GM12878 (cell line): ENCODE data around the gene GNAZ.
"Not testable (repeated sequence)": the region's sequence is repeated elsewhere in the genome, so short reads cannot be mapped to it uniquely, and the experiment has no call there.

Source experiments
- ASH2L ChIP-seq: fragments of 300-600, 200-600 bp; sonication (generic); IDR thresholded peaks from 2 replicates; pipeline ENCODE4 v1.6.1; 2017; ENCODE audit warnings: low read depth, mild to moderate bottlenecking, borderline replicate concordance
- DPF2 ChIP-seq: fragments of 450-650 bp; IDR thresholded peaks from 2 replicates; pipeline ENCODE4 v1.6.1; 2017; ENCODE audit warnings: mild to moderate bottlenecking
- POLR2A ChIP-seq: IDR thresholded peaks from 2 replicates; pipeline ENCODE4 v1.6.1; 2011; ENCODE audit warnings: low read depth, mild to moderate bottlenecking, low read length
- TF ChIP-seq, protein P1 (sequence below), 3 experiments: IDR thresholded peaks in 2 of 3; conservative IDR thresholded peaks in 1 of 3; 2 replicates each; pipeline ENCODE4 v1.5.1; 2011; ENCODE audit warnings: low read depth in 3 of 3, low read length in 3 of 3, mild to moderate bottlenecking in 3 of 3, control low read depth in 2 of 3, moderate library complexity in 2 of 3, inconsistent platforms in 1 of 3, mixed read lengths in 1 of 3; ENCODE audit not compliant: control insufficient read depth in 2 of 3, insufficient read depth in 1 of 3; ENCODE audit errors: extremely low read depth in 1 of 3
- TF ChIP-seq, protein P2 (sequence below): IDR thresholded peaks from 2 replicates; pipeline ENCODE4 v1.6.1; 2012; ENCODE audit warnings: low read depth, low read length, improper control_type of control experiment
- TF ChIP-seq, protein P3 (sequence below): fragments of 450-650 bp; IDR thresholded peaks from 2 replicates; pipeline ENCODE4 v1.6.1; 2014; ENCODE audit warnings: mild to moderate bottlenecking

DNA sequence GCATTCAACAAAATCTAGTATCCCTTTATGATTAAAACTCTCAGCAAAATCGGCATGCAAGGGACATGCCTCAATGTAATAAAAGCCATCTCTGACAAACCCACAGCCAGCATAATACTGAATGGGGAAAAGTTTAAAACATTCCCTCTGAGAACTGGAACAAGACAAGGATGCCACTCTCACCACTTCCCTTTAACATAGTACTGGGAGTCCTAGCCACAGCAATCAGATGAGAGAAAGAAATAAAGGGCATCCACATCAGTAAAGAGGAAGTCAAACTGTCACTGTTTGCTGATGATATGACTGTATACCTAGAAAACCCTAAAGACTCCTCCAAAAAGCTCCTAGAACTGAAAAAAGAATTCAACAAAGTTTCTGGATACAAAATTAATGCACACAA lies 19.8 kb upstream of the GNAZ start:
- TF ChIP-seq DPF2: 0 out of 2 replicates have a peak, but pooled peaks have one; percentile 36
- TF ChIP-seq, protein P1, sequence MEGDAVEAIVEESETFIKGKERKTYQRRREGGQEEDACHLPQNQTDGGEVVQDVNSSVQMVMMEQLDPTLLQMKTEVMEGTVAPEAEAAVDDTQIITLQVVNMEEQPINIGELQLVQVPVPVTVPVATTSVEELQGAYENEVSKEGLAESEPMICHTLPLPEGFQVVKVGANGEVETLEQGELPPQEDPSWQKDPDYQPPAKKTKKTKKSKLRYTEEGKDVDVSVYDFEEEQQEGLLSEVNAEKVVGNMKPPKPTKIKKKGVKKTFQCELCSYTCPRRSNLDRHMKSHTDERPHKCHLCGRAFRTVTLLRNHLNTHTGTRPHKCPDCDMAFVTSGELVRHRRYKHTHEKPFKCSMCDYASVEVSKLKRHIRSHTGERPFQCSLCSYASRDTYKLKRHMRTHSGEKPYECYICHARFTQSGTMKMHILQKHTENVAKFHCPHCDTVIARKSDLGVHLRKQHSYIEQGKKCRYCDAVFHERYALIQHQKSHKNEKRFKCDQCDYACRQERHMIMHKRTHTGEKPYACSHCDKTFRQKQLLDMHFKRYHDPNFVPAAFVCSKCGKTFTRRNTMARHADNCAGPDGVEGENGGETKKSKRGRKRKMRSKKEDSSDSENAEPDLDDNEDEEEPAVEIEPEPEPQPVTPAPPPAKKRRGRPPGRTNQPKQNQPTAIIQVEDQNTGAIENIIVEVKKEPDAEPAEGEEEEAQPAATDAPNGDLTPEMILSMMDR (IDR thresholded peaks at IDR 0.05 in 2 of 3, conservative IDR thresholded peaks at IDR 0.05 in 1 of 3; ENCODE audit: control insufficient read depth in 2 of 3, extremely low read depth in 1 of 3, insufficient read depth in 1 of 3, low read depth in 3 of 3, low read length in 3 of 3): not testable (repeated sequence)
- TF ChIP-seq POLR2A, ASH2L: not testable (repeated sequence)
- TF ChIP-seq, protein P2, sequence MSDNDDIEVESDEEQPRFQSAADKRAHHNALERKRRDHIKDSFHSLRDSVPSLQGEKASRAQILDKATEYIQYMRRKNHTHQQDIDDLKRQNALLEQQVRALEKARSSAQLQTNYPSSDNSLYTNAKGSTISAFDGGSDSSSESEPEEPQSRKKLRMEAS: not testable (repeated sequence)
- TF ChIP-seq, protein P3, sequence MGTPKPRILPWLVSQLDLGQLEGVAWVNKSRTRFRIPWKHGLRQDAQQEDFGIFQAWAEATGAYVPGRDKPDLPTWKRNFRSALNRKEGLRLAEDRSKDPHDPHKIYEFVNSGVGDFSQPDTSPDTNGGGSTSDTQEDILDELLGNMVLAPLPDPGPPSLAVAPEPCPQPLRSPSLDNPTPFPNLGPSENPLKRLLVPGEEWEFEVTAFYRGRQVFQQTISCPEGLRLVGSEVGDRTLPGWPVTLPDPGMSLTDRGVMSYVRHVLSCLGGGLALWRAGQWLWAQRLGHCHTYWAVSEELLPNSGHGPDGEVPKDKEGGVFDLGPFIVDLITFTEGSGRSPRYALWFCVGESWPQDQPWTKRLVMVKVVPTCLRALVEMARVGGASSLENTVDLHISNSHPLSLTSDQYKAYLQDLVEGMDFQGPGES: not testable (repeated sequence)
